Stimulated activated CD4-positive, alpha-beta T cell treated with anti-CD3 and anti-CD28 coated beads, TNF-alpha, amount 100 ng/mL, for 1 hour (primary cell): ENCODE results near the gene CLEC14A.

ENCODE experiments used
- DNase-seq, 3 donors: peaks; one replicate each; pipeline ENCODE4 v3.0.0-alpha.2; 2020; ENCODE audit warnings: low read depth in 3 of 3, low spot score in 1 of 3

CLEC14A gene, protein sequence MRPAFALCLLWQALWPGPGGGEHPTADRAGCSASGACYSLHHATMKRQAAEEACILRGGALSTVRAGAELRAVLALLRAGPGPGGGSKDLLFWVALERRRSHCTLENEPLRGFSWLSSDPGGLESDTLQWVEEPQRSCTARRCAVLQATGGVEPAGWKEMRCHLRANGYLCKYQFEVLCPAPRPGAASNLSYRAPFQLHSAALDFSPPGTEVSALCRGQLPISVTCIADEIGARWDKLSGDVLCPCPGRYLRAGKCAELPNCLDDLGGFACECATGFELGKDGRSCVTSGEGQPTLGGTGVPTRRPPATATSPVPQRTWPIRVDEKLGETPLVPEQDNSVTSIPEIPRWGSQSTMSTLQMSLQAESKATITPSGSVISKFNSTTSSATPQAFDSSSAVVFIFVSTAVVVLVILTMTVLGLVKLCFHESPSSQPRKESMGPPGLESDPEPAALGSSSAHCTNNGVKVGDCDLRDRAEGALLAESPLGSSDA

GRCh38 chr14:38255673-38256532 lies at the start of gene CLEC14A:
CLEC14A (minus strand) TSS chr14:38256093; CDS start chr14:38256022, 71 bp downstream.
- DNase-seq, result no peak

DNA sequence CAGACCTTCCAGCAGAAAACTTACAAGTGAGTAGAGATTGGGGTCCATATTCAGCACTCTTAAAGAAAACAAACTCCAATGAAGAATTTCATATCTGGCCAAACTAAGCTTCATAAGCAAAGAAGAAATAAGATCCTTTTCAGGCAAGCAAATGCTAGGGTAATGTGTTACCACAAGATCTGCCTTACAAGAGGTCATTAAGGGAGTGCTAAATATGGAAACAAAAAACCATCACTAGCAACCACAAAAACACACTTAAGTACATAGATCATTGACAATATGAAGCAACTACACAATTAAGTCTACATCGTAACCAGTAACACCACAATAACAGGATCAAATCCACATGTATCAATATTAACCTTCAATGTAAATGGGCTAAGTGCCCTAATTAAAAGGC lies 47.1 kb upstream of the CLEC14A start:
- DNase-seq, result no peak

DNA sequence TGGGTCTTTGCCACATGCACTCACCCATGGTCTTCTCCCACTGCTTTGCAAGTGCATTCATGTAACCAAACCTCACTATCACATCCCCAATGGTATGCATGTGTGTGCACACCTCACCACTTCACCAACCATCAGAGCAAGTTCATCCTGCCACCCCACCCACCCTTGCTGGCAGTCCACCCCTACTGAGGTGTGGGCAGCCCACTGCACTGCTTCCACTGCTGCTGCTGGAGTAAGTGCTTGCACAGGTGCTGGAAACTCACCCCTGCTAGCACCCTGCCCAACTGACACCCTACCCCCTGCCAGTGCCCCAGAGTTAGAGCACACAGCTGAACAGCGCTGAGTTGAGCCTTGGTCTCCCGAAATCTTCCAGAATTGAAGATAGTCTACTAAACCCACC lies 46.1 kb upstream of the CLEC14A start:
- no peak for DNase-seq

DNA sequence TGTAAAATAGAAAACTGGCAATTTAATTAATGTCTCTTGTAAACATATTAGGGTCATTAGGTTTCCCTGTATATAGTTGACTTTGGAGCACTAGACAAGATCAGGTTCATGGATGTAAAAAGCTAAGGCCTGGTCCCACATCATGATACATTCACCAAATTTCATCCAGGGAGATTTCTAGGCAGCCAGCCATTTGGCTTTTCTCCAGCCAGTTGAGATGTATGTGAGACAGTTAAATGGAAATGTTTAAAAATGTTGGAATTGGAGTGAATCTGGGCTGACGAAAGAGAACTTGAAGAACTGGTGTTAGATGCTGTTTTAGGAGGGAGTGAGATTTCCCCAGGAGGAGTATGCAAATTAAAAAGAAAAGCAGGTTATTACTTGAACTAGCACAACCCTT lies 41.8 kb upstream of the CLEC14A start:
- no peak for DNase-seq

- DNase-seq, result no peak
Measured at GRCh38 chr14:38291681-38292467, 36.0 kb upstream of the CLEC14A start.

- DNase-seq, result no peak
Measured at GRCh38 chr14:38290601-38291188, 34.8 kb upstream of the CLEC14A start.

DNA sequence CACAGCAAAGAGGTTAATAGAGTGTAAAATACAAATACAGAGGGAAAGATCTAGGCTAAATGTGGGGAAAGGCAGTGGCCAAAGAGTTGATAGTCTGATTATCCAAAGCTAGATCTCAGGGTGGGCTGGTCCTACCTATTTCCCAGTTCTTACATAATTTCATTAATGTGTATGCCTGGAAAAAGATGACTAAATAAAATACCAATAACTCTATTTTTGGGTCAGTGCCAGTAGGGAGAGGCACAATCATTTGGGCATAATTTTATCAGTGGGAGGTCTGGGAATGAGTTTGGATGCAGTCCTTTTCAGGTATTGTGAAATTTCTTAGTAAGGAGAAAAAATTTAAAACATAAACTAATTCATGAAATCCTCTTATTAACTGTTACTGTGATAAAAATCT lies 30.6 kb upstream of the CLEC14A start:
- no peak for DNase-seq

DNA sequence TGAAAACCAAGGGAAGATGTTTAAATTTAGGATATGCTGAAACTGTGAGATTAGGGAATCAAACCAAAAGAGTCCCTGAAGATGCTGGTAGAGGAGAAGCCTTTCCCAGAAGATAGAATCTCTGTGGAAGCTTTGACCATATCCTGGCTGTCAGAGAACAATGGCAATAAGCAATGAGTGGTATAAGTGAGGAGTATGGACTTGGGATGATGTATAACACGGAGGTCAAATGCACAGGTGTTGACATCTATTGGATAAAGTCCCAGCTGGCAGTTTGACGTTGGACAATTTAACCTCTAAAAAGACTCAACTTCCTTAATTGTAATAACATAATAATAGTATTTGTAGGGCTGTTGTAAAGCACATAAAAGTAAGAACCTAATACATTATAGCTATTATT lies 30.1 kb upstream of the CLEC14A start:
- no peak for DNase-seq

DNA sequence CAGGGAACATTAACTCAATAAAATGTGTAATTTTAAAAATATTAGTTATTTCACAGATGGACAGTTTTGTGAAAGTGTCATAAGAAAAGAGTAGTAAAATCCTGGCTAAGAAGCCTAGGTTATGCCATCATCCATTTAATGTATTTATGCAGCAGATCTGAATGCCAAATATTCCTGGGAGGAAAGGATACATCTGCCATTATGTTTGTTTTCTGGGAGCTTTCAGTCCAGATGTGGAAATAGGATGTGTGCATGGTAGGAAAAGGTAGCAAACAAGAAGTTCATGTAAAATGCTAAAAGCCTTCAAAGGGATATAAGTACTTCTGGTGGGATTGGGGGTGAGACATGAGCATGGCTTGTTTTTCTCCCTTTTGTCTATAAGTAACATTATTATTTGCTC lies 27.0 kb upstream of the CLEC14A start:
- DNase-seq, result no peak

GRCh38 chr14:38280081-38280480 lies 24.2 kb upstream of the CLEC14A start:
- no peak for DNase-seq

DNA sequence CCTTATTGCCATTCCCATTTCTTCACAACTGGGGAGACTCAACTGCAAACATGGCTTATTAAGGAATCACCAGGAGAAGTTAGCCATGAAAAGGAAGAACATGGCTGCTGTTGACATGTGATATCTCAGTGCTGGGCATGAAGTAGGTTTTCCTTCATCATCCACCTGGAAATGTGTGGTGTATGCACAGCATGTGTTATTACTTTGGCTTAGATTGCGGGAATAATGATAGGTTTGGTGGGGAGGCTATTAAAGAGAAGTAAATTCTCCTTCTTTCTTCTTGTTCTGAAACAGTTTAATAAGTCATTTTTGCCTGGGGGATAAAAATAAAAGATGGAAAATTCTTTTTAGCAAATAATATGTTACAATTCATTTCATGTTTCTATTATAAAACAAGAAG lies 23.7 kb upstream of the CLEC14A start:
- DNase-seq, result no peak

- DNase-seq, result no peak
Measured at GRCh38 chr14:38278035-38278434, 22.1 kb upstream of the CLEC14A start.

DNA sequence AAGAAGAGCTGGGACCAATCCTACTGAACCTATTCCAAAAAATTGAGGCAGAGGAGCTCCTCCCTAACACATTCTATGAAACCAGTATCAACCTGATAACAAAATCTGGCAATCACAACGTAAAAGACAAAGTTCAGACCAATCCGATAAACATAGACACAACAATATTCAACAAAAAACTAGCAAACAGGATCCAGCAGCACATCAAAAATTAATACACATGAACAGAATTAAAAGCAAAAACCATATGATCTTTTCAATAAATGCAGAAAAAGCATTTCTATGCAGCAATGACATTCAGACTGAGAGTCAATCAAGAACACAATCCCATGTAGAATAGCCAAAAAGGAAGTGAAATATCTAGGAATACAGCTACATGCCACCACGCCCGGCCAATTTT lies 7.0 kb upstream of the CLEC14A start:
- DNase-seq, result no peak

GRCh38 chr14:38261620-38262019 lies 5.7 kb upstream of the CLEC14A start:
- no peak for DNase-seq

- no peak for DNase-seq
Measured at GRCh38 chr14:38257507-38257906, 1.6 kb upstream of the CLEC14A start.

DNA sequence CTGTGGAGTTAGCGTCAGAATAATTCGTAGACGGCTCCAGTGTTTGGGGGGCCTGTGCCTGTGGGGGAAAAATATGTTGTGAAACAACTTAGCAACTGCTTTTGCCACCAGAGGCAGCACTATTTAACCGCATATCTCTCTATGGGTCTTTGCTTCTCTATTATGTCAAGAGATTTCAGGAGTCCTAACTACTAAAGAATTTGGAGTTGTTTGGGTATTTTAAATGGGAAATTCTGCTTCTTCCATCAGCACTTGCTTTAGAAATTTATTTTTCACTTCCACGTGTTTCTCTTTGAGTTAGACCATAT lies 594 bp upstream of the CLEC14A start:
- no peak for DNase-seq

DNA sequence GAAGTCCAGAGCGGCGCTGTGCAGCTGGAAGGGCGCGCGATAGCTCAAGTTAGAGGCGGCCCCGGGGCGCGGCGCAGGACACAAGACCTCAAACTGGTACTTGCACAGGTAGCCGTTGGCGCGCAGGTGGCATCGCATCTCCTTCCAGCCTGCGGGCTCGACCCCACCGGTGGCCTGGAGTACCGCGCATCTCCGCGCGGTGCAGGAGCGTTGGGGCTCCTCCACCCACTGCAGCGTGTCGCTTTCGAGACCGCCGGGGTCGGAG lies 553 bp downstream of the CLEC14A start:
- DNase-seq, result no peak

DNA sequence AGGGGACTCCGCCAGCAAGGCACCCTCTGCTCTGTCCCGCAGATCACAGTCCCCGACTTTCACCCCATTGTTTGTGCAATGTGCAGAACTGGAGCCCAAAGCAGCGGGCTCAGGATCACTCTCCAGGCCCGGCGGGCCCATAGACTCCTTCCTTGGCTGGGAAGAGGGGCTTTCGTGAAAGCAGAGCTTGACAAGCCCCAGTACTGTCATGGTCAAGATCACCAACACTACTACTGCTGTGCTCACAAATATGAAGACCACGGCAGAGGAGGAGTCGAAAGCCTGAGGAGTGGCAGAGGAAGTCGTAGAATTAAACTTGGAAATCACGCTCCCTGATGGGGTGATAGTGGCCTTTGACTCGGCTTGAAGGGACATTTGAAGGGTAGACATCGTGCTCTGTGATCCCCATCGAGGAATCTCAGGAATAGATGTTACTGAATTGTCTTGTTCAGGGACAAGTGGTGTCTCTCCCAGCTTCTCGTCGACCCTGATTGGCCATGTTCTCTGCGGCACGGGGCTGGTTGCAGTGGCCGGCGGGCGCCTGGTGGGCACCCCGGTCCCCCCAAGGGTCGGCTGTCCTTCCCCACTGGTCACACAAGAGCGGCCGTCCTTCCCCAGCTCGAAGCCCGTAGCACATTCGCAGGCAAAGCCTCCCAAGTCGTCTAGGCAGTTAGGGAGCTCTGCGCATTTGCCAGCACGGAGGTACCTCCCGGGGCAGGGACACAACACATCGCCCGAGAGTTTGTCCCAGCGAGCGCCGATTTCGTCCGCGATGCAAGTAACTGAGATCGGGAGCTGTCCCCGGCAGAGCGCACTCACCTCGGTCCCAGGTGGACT lies 1.1 kb downstream of the CLEC14A start:
- DNase-seq, result no peak

DNA sequence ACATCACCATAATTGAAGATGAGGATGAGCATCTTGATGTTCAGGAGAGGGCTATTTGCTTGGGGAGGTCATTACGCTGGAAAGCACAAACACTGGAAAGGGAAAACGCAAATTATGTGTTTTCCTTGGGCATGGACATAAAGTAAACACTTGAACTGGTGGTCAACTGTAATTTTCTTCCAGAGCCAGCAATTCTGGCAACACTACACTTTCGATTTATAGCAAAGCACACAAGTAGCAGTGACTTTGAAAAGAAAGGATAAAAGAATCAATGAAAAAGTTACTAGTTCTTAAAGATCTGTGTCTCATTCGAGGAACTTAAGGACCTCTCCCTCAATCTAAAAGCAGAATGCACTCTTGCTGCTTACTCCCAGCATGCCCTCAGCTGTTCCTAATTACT lies 2.2 kb downstream of the CLEC14A start:
- DNase-seq, result no peak

GRCh38 chr14:38252066-38252710 lies 3.7 kb downstream of the CLEC14A start:
- DNase-seq, result no peak
